Testis (tissue), 3 donors: ENCODE data around the gene ADRA2C. TPM values are rescaled to one million over a fixed set of nuclear protein-coding genes. Genes with fewer than 3 reads are reported as not detected.

Experiments
- DNase-seq: peaks from one replicate; pipeline ENCODE4 v3.0.0-alpha.2; 2019
- H3K27ac ChIP-seq, 2 donors: fragments of 200-600 bp; sonication (generic); one replicate each; pipeline ENCODE4 v1.5.1; 2019
- H3K27me3 ChIP-seq: fragments of 200-600 bp; sonication (generic); one replicate; pipeline ENCODE4 v1.5.1; 2019
- H3K36me3 ChIP-seq: fragments of 200-600 bp; sonication (generic); one replicate; pipeline ENCODE4 v1.5.1; 2017; ENCODE audit warnings: low read depth; ENCODE audit errors: missing control alignments
- H3K4me1 ChIP-seq: fragments of 200-600 bp; sonication (generic); one replicate; pipeline ENCODE4 v1.5.1; 2019
- H3K4me3 ChIP-seq, 2 donors: fragments of 200-600 bp; sonication (generic); one replicate each; pipeline ENCODE4 v1.5.1; 2017 to 2019
- H3K9me3 ChIP-seq: fragments of 200-600 bp; sonication (generic); one replicate; pipeline ENCODE4 v1.5.1; 2017
- CTCF ChIP-seq, 3 experiments: fragments of 450-650 bp in 2 of 3; fragments of 200-600 bp in 1 of 3; sonication (generic) in 1 of 3; IDR thresholded peaks; one replicate each; pipeline ENCODE4 v1.5.1; 2016 to 2019; ENCODE audit warnings: antibody characterized with exemption in 3 of 3, mild to moderate bottlenecking in 2 of 3, moderate library complexity in 1 of 3
- POLR2A ChIP-seq: fragments of 450-650 bp; IDR thresholded peaks from one replicate; pipeline ENCODE4 v1.6.1; 2017; ENCODE audit warnings: antibody characterized with exemption, mild to moderate bottlenecking, moderate library complexity
- WGBS, 2 donors: methylation state at CpG; one replicate each; pipeline ENCODE4 v1.1.5; 2018; 5-methylcytosine and 5-hydroxymethylcytosine counted together
- intact Hi-C: fragments of 100-400 bp; cut with DNase I; formaldehyde crosslinking; loops from one replicate; pipeline ENCODE4 v1.15.1; 2023; ENCODE audit warnings: low total_unique reads
- polyA plus RNA-seq: library from polyadenylated mRNA; stranded (reverse); fragments of 350-450 nt; fragmentation: Illumina TruSeq; extraction: RNeasy Lipid Tissue Mini Kit (QIAGEN cat#74804); gene quantifications from one replicate; pipeline ENCODE4 v1.2.3, GENCODE V29; 2014; ENCODE audit warnings: low read depth, low replicate concordance; ENCODE audit not compliant: insufficient read depth
- total RNA-seq, 2 donors: library from RNA; depleted of rRNA; stranded (reverse); fragments of >200 nt; gene quantifications; one replicate each; pipeline ENCODE4 v1.2.3, GENCODE V29; 2016

The ADRA2C gene
- total and polyA plus RNA-seq, 3 donors from 2014 or later = 7.2 to 16.0 (median 9.3) TPM

DNA sequence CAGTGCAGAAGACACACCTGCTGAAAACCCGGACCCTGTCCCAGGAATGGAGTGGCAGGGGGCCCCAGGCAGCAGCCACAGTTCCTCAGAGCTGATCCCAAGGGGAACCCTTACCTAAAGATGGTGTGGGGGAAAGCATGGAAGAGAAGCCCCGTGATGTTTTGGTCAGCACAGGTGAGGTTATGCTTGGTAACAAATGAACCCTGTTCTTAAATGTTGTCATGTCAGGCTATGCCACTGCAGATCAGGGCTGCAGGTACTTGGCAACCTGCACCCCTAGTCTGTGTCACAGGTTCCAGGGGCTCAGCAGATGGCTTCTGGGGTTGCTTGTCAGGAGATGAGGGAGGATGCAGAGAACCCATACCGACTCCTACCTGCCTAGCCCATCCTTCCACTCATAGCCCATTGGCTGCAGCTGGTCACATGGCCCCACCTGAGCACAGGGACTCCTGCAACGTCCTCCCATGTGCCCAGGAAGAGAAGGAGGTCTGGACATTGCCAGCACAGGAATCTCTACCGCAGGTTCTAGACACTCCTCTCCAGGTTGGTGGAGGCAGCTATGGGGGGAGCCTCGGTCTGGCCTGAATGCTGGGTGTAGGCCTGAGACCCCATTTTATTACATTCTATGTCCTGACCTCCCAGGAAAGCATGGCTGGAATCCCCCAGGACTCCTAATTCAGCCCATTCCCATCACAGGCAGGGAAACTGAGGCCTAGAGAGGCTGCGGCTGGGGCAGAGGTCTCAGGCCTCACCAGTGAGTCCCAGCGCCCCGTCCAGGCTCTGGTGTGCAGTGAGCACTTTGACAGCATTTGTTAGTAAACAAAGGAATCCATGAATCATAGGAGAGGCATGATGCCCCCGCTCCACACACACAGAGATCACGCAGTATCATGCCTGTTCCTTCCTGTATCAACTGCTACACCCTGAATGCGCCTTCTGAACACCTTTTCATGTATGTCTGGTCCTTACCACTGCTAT, 51.1 kb downstream of the ADRA2C start:
- no peak for DNase-seq
- Histone ChIP-seq H3K9me3 (no peaks in the 10 kb centered on the region), H3K4me3 (no peak overlapping the region), H3K27me3 (no peaks in the 10 kb centered on the region), H3K27ac (no peak overlapping the region), H3K36me3 (no peaks in the 10 kb centered on the region), H3K4me1 (no peaks in the 10 kb centered on the region)
- 91 to 100% methylated on average over 8 to 12 of the region's 12 CpGs for WGBS, 2 donors
- TF ChIP-seq POLR2A (no peak), CTCF (IDR thresholded peaks at IDR 0.05) (no peak)
- intact Hi-C loops = no loop called here

Other genes with a start within 250 kb of the ADRA2C start
- 100 to 1,000 TPM; 179 to 279 TPM for gene LRPAP1, start 234.0 kb upstream of the ADRA2C start, total RNA-seq
- gene LRPAP1, start 234.0 kb upstream of the ADRA2C start, polyA plus RNA-seq = 337 TPM